Spleen (tissue), 11 donors: ENCODE data around the gene CLASP2. TPM values are rescaled to one million over a fixed set of nuclear protein-coding genes. Genes with fewer than 3 reads are reported as not detected.

Experiments used
- DNase-seq: peaks from one replicate; pipeline ENCODE4 v3.0.0-alpha.2; 2020
- H3K27ac ChIP-seq, 8 donors: fragments of 200-600 bp; sonication (generic) in 7 of 8; 1 replicate in 4 of 8; 2 replicates in 4 of 8; pipeline versions ENCODE4 v1.5.0 to v1.8.0; 2016 to 2021; ENCODE audit warnings: inconsistent platforms in 4 of 8, mild to moderate bottlenecking in 4 of 8, moderate library complexity in 1 of 8
- H3K27me3 ChIP-seq, 7 donors: fragments of 200-600 bp; sonication (generic) in 6 of 7; replicated peaks in 1 of 7; 1 replicate in 4 of 7; 2 replicates in 3 of 7; pipeline versions ENCODE4 v1.5.0 to v1.8.0; 2016 to 2021; ENCODE audit warnings: inconsistent platforms in 3 of 7, mild to moderate bottlenecking in 1 of 7
- H3K36me3 ChIP-seq, 6 donors: fragments of 200-600 bp; sonication (generic) in 5 of 6; 1 replicate in 4 of 6; 2 replicates in 2 of 6; pipeline versions ENCODE4 v1.5.0 to v1.8.0; 2016 to 2021; ENCODE audit warnings: inconsistent platforms in 2 of 6
- H3K4me1 ChIP-seq, 6 donors: fragments of 200-600 bp; sonication (generic) in 5 of 6; 1 replicate in 3 of 6; 2 replicates in 3 of 6; pipeline versions ENCODE4 v1.5.0 to v1.8.0; 2016 to 2021; ENCODE audit warnings: inconsistent platforms in 3 of 6
- H3K4me3 ChIP-seq, 8 donors: fragments of 200-600 bp; sonication (generic) in 7 of 8; 1 replicate in 4 of 8; 2 replicates in 4 of 8; pipeline versions ENCODE4 v1.5.0 to v1.8.0; 2016 to 2021; ENCODE audit warnings: inconsistent platforms in 4 of 8, mild to moderate bottlenecking in 4 of 8, moderate library complexity in 2 of 8
- H3K9me3 ChIP-seq, 8 donors: fragments of 200-600 bp; sonication (generic) in 7 of 8; 1 replicate in 4 of 8; 2 replicates in 4 of 8; pipeline versions ENCODE4 v1.5.0 to v1.8.0; 2016 to 2021; ENCODE audit warnings: inconsistent platforms in 4 of 8
- CTCF ChIP-seq, 11 experiments: fragments of 200-600 bp in 7 of 11; fragments of 450-650 bp in 4 of 11; sonication (generic) in 4 of 11; IDR thresholded peaks in 8 of 11; conservative IDR thresholded peaks in 3 of 11; 1 replicate in 7 of 11; 2 replicates in 4 of 11; pipeline versions ENCODE4 v1.4.0 to v1.8.0; 2016 to 2021; ENCODE audit warnings: antibody characterized with exemption in 11 of 11, inconsistent platforms in 4 of 11, mild to moderate bottlenecking in 1 of 11
- POLR2A ChIP-seq, 3 donors: fragments of 450-650 bp; IDR thresholded peaks; one replicate each; pipeline ENCODE4 v1.5.1; 2017; ENCODE audit warnings: antibody characterized with exemption in 3 of 3, mild to moderate bottlenecking in 1 of 3
- POLR2AphosphoS5 ChIP-seq, 3 donors: sonication (generic); formaldehyde crosslinking; IDR thresholded peaks; one replicate each; pipeline ENCODE4 v1.5.1; 2017; ENCODE audit warnings: antibody characterized with exemption in 3 of 3
- WGBS, 5 donors: extraction: QIAGEN DNeasy Blood & Tissue Kit in 3 of 5; methylation state at CpG; one replicate each; pipeline versions ENCODE4 v1.1.5 to v1.1.7; 2013 to 2018; 5-methylcytosine and 5-hydroxymethylcytosine counted together
- intact Hi-C: fragments of 100-400 bp; cut with DNase I; formaldehyde crosslinking; loops from one replicate; pipeline ENCODE4 v1.15.0; 2023; ENCODE audit warnings: low total_unique reads
- polyA plus RNA-seq, 3 donors: library from polyadenylated mRNA; stranded (reverse); fragments of 200-250 nt; gene quantifications; one replicate each; pipeline ENCODE4 v1.2.1, GENCODE V29; 2013
- total RNA-seq, 7 donors: library from RNA; depleted of rRNA in 3 of 7; stranded (reverse); fragments of >200 nt in 3 of 7; fragmentation: NEBNext Ultra II Directional in 4 of 7; extraction: Animal tissue kit (Norgen Biotek cat#: 25700) in 4 of 7; gene quantifications; one replicate each; pipeline versions ENCODE4 v1.1.0 to v1.2.1, GENCODE V29; 2016 to 2021
- donor health status: healthy with polysubstance abuse.
- donor health status: DM: no; HTN: no; CAD: no; lungs with moderate emphysema.
- donor health status: DM: no; HTN: no; CAD: no.
- donor health status: Bipolar disorder and iron deficiency.
- donor health status: healthy.
- donor health status: DM: no; HTN: no; CAD: no.
- donor health status: DM: yes; HTN: yes; CAD: no.

CLASP2 gene
- total and polyA plus RNA-seq, 10 donors: 8.7 to 200 (median 72.5) TPM

GRCh38 chr3:33642806-33643205, 75.2 kb downstream of the CLASP2 start:
- 63 to 79% (median 73%) methylated on average over 2 of the region's 2 CpGs for WGBS, 5 donors
- Histone ChIP-seq H3K27me3 (no peaks in the 10 kb centered on the region), H3K4me1 (peaks cover 0 to 9% (median 2%) of the 10 kb centered on the region in 6 donors), H3K9me3 (no peaks in the 10 kb centered on the region), H3K36me3 (peaks cover 0 to 40% (median 6%) of the 10 kb centered on the region in 6 donors), H3K4me3 (no peak overlapping the region), H3K27ac (no peak overlapping the region)
- DNase-seq: no peak
- intact Hi-C loops: loop anchor here (10.0 kb wide), 1 partner anchor 72 kb away; the partner anchor contains the start of gene CLASP2
- TF ChIP-seq POLR2AphosphoS5 (IDR thresholded peaks at IDR 0.05) (no peak), CTCF (IDR thresholded peaks at IDR 0.05 in 8 of 11, conservative IDR thresholded peaks at IDR 0.05 in 3 of 11) (no peak), POLR2A (IDR thresholded peaks at IDR 0.05) (no peak)

DNA sequence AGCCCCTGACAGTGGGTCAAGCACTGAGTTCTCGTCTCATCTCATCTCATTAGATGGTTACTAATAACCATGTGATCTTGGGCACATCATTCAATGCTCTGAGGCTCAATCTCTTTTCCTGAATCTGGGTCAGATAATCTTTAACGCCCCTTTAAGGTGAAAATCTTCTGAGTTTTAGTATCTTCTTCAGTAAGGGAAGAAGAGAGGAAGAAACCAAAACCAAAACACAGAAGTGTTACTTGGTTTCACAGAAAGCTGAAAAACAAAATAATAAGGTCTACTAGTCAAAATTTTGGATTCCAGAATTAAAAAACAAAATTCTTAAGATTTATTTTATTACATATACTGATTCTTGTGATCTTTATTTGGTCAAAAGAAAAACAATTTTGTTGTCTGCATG, 78.2 kb downstream of the CLASP2 start:
- H3K27ac ChIP-seq: no peak overlapping the region
- intact Hi-C loops: loop anchor here (10.0 kb wide), 2 partner anchors 75 to 145 kb away; partner anchors contain the start of gene CLASP2
- WGBS, 5 donors: 83 to 93% (median 88%) methylated on average over 2 of the region's 2 CpGs

GRCh38 chr3:33637482-33637881, 80.6 kb downstream of the CLASP2 start:
- H3K27ac ChIP-seq: no peak overlapping the region
- H3K9me3 ChIP-seq: no peaks in the 10 kb centered on the region
- H3K36me3 ChIP-seq: peaks cover 0 to 31% (median 2%) of the 10 kb centered on the region in 6 donors
- WGBS, 5 donors: 85 to 90% (median 89%) methylated on average over 5 of the region's 5 CpGs
- TF ChIP-seq CTCF (IDR thresholded peaks at IDR 0.05 in 8 of 11, conservative IDR thresholded peaks at IDR 0.05 in 3 of 11): no peak
- TF ChIP-seq POLR2AphosphoS5 (IDR thresholded peaks at IDR 0.05): no peak
- no peak for TF ChIP-seq POLR2A (IDR thresholded peaks at IDR 0.05)
- intact Hi-C loops: loop anchor here (10.0 kb wide), 1 partner anchor 147 kb away; no protein-coding TSS in a partner anchor
- no peaks in the 10 kb centered on the region for H3K27me3 ChIP-seq
- no peak for DNase-seq
- peaks cover 0 to 14% (median 0%) of the 10 kb centered on the region in 6 donors for H3K4me1 ChIP-seq
- H3K4me3 ChIP-seq: no peak overlapping the region

More for the DNA sequence above, 78.2 kb downstream of the CLASP2 start:
- Histone ChIP-seq H3K27me3 (no peaks in the 10 kb centered on the region), H3K4me3 (no peak overlapping the region), H3K36me3 (peaks cover 0 to 38% (median 6%) of the 10 kb centered on the region in 6 donors), H3K9me3 (no peaks in the 10 kb centered on the region), H3K4me1 (peaks cover 0 to 14% (median 2%) of the 10 kb centered on the region in 6 donors)
- no peak for TF ChIP-seq POLR2A (IDR thresholded peaks at IDR 0.05)
- DNase-seq: no peak

GRCh38 chr3:33636125-33636850, 81.8 kb downstream of the CLASP2 start:
- H3K27ac ChIP-seq: no peak overlapping the region
- H3K4me3 ChIP-seq: no peak overlapping the region
- no peaks in the 10 kb centered on the region for H3K27me3 ChIP-seq
- no peaks in the 10 kb centered on the region for H3K9me3 ChIP-seq
- 57 to 69% (median 67%) methylated on average over 6 of the region's 6 CpGs for WGBS, 5 donors
- no peak for DNase-seq
- peaks cover 0 to 14% (median 0%) of the 10 kb centered on the region in 6 donors for H3K4me1 ChIP-seq
- intact Hi-C loops: loop anchor here (10.0 kb wide), 1 partner anchor 149 kb away; no protein-coding TSS in a partner anchor
- TF ChIP-seq CTCF (IDR thresholded peaks at IDR 0.05 in 8 of 11, conservative IDR thresholded peaks at IDR 0.05 in 3 of 11) (peak; percentile 23 to 62 (median 54)), POLR2AphosphoS5 (IDR thresholded peaks at IDR 0.05) (no peak)
- peaks cover 0 to 36% (median 2%) of the 10 kb centered on the region in 6 donors for H3K36me3 ChIP-seq
